CD4-positive, alpha-beta T cell treated with Interleukin-12 subunit alpha and Interleukin-12 subunit beta, for 1 hour (primary cell): Measurements from ENCODE around the gene HUNK.
"Not testable (repeated sequence)": the region's sequence is repeated elsewhere in the genome, so short reads cannot be mapped to it uniquely, and the experiment has no call there.

Source experiments
- DNase-seq: peaks from one replicate; pipeline ENCODE4 v3.0.0-alpha.2; 2020

HUNK gene

DNA sequence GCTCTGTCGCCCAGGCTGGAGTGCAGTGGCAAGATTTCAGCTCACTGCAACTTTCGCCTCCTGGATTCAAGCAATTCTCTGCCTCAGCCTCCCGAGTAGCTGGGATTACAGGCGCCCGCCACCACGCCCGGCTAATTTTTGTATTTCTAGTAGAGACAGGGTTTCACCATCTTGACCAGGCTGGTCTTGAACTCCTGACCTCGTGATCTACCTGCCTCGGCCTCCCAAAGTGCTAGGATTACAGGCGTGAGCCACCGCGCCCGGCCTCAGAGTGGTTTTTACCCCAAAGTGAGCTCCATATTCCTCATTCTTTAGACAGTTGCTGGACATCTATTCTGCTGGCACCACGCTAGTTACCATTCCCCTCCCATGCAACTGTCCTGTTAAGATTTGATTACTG is 1.4 kb upstream of the HUNK start:
- not testable (repeated sequence) for DNase-seq

DNA sequence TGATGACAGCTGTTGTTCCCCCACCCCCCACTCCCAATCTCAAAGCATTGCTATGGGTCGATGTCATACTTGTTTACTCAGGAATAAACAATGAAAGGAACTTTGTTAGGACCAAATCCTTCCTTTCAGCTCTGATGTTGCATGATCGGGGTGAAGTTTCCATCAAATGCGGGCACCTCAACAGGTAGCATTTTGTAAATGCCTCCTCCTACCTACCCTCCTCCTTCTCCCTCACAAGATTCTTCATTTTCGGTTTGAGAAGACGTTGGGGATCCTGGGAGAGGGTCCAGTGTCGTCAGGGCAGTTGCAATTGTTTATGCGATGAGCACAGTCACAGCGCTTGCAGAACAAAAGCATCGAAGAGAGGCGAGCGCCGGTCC is 758 bp upstream of the HUNK start:
- no peak for DNase-seq

DNA sequence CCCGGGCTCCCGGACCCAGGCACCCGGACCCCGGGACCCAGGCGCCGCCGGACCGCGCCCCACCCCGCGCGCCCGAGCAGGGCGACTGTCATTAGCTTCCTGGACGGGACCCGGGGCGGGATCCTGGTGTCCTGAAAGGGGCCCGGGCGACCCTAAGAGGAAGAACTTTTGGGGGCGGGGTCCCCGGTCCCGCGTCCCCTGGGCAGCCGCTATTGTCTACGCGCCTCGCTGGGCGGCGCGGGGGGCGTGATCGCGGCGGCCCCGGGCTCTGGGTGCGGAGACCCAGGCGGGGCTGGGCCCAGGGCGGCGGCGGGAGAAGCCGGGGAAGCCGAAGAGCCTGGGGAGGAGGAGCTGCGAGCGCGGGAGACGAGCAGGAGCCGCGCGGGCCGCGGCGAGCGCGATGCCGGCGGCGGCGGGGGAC is 465 bp downstream of the HUNK start:
- no peak for DNase-seq

DNA sequence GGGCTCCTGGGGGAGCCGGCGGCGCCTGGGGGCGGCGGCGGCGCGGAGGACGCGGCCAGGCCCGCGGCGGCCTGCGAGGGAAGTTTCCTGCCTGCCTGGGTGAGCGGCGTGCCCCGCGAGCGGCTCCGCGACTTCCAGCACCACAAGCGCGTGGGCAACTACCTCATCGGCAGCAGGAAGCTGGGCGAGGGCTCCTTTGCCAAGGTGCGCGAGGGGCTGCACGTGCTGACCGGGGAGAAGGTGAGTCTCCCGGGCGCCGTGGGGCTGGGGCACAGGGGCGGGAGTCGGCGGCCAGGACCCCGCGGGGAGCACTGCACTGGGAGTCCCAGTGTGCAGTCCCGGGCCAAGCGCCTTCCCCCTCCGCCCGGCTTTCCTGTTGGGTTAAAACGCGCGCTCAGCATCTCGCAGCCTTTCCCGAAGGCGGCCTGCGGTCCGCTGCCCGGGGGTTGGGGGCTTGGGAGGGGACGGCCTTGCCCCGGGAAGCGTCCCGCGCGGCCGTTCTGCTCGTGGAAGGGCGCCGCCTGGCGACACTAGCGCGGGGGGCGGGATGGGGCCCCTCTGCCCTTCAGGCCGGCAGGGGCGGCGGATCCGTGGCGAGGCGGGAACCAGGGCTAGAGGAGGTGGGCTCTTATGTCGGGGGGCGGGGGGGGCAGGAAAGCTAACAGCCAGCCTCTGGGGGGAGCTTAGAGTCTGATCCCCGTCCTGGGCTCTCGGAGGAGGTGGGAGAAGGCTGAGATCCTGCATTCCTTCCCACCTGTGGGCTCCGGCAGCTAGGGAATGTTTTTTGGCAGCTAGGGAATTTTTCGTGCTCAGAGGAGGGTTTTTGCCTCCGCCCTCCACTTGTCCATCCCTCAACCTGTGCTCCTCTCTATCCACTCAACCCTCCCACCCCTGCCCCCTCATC is 1.1 kb downstream of the HUNK start:
- DNase-seq, result peak; percentile 34

DNA sequence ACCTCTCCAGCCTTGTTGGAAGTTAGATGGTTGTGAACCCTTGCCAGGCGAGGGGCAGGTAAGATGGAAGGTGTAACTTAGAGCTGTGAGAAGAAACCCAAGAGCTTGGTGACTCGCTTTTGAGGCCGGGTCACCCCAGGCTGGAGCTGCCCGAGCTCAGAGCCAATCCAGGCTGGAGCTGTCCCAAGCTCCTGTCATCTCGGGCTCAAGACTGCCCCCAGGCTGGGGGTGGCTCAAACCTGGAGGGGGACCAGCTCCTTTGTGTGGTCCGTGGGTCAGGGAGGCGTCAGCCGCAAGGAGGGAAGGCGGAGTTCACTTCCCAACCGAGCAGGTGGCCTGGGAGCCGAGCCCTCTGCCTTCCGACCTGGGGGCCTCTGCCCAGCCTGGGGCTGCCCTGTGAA is 2.0 kb downstream of the HUNK start:
- DNase-seq, result no peak

DNA sequence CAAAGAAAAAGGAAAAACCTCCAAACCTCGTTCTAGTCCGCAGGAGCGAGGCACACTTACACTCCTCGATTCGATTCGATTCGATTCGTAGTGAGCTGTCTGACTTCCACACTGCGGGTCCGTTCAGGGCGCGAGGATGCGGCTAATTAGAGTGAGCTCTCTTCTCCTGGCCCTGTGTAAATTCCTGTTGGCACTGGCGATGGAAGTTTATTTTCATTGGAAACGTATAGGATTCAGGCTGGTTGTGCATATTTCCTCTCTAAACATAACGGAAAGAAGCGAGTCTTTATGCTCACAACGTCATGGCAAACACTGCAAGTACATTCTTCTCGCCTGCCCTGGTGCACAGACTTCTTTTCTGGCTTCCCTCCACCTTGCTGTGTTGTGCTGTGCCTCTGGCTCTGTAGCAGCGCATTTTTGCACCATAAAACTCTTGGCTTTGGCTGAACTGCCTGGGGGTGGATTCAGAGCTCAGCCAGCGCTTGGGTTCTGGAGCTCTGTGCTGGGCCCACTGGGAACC is 2.7 kb downstream of the HUNK start:
- no peak for DNase-seq

DNA sequence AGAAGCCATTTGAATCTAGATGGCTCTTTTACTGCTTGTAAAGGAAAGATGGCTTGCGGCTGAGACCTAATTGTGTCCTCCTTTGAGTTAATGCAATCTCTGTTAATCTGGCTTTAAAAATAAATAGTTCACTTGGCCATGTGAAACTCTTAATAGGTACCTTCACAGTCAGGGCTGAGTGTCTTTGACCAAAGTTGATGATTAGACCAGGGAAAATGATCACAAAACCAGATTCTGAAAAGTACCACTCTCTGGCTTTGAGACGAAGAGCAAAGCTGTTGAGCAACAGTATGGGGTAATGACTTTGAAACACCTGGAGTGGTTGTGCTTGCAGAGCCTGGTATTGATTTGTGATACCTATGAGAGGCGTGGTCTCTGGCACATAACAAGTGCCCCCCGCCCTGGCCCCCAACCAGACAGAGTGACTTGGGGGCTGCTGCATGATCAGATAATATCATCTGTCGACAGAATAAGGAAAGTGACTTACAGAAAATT is 4.7 kb downstream of the HUNK start:
- DNase-seq, result no peak

DNA sequence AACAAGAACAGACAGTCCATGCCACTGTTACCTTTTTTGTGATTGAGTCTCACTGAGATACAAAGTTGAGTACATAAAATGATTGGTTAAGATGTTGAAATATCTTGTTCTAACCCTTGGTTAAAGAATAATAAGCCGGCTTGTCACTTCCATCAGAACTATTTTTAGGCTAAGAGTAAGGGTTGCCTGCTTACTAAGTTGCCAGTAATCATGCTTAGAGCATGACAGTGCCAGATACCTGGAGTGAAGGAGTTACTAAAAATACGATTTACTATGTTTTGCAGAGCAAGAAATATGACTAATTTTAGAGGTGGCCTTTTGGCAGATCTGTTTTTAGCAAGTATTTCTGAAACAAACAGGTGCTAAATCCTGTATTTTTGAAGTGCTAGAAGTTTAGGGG is 6.0 kb downstream of the HUNK start:
- no peak for DNase-seq

DNA sequence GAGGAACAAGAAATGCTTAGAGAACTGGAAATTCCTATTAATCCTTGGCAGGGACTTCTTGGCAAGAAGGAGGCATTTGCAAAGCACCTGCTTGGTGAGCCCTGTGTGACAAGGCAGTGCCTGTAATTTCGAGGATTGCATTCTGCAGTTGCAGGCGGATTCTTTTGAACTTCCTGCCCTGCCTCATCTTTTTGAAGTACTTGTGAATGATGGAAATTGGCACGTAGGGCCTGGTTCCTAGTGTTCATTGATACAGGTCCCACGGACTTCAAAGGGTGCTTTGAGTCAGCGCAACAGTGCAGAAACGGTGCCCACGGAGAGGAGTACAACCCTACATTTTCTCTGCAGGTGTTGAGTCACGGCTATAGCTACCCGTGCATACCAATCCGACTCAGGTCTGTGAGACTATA is 6.4 kb downstream of the HUNK start:
- no peak for DNase-seq

DNA sequence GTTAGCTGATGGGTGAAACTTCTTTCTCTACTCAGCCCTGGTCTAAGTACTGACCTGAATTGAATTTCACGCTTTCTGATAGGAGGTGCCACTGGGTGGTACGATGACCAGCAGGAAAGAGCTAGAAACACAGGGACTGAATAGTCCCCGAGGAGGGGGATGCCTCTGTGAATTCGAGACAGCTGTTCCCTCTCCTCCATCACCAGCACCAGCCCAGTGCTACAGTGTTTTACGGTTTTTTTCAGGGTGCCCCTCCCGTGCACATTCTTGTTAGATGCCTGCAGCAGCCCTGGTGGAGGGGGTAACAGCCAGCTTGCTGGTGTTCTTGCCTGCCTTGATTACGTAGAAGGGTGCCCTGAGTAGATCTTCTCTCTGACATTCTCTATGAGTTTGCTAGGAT is 7.1 kb downstream of the HUNK start:
- no peak for DNase-seq

DNA sequence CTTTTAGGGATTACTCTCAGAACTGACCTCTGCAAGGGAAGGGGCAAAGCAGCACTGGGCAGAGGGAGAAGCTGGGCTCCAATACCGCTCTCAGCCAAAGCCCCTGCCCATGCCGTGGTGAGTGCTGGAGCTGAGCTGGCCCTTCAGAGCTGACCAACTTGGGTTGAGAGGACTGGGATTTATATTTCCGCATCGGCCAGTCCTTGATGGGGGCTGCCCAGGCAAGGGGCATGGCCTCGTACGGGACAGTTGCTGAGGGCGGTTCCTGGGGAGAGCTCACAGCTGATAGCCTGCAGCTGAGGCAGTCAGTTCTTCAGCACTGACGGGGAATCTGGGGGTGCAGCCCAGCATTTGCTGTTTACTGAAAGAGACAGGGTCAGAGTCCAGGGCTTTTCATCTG is 8.0 kb downstream of the HUNK start:
- DNase-seq, result no peak

DNA sequence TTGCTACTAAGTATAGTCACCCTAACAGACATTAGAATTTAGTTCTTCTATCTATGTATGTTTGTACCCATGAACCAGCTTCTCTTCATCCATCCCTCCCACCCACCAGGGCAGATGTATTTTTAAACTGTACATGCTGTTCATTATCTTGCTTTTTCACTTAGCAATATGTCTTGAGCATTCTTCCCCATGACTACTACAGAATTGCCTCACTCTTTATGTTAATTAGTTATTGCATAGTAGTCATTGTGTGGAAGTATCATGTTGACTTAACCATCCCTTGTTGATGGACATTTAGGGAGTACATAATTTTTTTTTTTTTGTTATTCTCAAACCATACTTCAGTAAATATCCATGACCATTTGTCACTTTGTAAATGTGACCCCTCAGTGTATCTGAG is 9.9 kb downstream of the HUNK start:
- DNase-seq, result no peak

DNA sequence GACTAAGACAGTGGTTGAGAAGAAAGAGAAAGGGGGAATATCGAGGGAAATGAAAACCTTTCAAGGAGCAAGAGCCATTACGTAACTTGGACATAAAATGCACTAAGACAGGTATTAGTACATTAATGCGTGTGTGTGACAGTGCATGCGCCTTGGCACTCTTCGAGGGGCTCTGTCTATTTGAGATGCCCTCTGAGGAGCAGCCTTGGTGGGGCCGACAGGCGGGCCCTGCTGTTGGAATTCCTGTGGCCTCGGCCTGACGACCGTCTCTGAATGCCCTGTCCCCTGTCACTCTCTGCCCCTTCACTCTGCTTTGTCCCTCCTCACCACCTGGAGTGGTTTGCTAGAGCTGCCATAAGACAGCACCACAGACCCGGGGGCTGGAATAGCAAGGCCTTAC is 12.3 kb downstream of the HUNK start:
- DNase-seq, result no peak

DNA sequence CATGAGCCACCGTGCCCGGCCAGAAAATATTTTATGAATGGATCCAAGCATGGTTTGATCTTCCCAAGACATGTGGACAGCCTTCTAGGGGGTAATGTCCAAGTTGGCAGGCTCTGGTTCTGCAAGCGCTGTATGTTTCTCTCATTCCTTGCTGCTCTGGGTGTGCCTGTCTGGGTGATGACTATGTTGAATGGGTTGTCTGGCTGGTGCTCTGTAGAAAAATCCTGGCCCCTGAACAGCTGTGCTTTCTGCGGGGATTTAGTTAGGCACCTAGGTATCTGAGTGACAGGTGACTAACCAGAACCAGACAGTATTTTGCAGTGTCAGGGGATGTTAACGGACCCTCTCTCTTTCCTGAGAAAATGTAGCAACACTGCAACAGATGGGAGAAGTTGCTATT is 14.1 kb downstream of the HUNK start:
- DNase-seq, result no peak

DNA sequence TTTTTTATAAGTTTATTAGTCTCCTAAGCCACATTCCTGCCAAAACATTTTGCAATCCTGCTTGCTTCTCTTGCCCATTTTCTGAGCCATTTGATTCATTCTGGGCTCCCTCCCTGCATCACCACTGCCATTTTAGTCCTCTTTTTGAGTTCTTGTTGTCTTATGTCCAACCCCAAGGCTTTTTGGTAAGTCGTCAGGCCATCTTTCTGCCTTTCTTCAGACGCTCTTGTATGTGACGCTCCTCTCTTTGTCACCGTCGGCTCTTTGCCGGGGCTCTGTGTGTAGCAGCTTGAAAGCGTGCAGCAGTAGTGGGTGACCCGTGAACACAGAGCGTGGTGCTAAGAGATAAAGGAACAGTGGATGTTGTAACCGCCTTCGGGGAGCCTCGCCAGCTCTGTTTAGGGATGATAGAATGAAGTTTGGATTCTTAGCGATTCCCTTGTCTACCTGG is 14.6 kb downstream of the HUNK start:
- no peak for DNase-seq

DNA sequence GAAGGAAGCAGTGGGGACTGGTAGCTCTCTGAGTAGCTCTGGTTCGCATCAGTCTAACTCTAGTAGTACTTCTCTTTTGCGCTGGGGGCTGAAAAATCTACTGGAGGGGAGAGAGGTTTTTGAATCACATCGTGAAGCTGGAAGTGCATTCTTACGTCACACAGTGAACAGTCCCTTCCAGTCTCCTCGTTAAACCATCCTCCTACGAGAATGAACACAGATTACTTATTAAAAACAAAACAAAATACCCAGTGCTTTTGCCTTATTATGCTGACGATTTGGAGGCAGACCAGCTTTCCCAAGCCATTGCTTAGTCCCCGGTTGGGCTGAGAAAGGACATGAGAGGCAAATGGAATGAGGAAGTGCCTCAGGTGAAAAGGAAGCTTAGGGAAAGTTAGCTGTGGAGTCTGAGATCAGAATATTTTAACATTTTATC is 16.1 kb downstream of the HUNK start:
- no peak for DNase-seq

DNA sequence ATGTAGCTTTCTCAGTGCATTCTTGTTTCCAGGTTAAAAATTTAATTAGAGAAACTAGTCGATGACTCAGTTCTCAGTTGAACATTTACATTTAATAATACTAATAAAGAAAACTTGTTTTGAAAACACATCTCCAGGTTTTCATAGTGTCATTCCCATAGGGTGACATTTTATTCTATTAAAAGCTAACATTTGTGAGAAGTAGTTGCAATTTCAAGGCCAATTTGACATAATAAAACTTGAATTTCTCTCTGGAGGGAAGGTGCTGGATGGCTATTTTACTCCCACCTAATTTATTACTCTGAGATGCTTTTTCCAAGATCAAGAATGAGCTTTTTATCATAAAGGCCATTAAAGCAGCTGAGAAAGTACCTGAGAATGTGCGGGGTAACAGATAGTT is 16.6 kb downstream of the HUNK start:
- no peak for DNase-seq

DNA sequence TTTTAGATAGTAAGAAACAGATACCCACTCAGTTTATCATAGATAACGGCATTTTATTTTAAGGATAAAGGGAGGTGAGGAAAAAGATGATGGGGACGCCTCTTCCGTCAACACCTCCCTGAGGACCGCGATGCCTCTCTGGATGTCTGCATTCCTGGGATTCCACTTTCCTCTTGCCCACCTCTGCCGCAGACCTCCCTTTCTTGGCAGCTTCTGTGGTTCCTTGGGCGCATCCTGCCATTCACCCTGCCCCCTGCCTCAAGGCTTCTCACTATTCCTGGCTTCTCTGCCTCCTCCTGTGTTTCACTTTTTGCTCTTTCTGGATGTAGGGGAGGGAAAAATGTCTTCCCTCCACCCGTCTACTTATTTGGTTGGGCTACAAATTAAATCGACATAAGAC is 19.9 kb downstream of the HUNK start:
- DNase-seq, result no peak

DNA sequence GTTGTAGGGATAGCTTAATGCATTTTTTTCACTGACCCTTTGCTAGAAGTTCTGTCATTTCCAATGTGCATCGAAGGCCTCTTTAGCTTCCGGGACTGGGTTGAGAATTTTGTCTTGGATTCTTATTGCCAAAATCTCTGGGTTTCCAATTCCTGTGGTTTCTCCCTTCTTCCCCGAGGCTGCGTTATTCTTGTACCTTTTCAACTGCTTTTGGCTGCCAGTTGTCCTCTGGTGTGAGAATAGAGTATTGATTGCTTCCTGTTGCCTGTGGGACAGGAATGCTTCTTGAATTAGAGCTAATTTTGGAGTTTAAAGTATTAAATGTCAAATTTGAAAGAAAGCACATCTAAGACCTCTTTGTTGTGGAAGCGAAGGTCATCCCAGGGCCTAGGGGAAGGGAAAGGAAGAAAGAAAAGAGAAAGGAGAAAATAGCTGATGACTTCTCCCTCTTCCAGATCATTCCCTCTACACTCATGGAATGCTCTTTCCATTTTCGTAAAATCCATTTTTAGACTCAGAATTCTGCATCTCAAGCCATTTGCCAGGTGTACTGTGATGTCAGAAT is 21.1 kb downstream of the HUNK start:
- DNase-seq, result no peak

DNA sequence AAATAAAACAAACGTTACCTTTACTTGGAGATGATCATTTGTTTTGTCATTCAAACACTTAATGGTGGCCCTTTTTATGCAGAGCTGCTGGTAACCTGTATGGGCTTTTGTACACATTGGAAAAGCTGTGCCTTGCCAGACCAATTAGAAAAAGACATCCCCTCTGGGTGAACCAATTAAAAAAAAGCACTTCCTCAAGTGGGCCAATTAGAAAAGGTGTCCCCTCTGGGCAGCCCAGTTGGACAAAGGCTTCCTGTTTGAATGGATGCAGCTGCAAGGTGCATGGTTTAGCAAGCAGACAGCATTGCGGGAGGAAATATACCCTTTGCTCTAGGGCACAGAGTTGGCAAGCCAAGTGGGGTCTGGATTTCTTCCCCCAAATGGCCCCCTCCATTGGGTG is 21.6 kb downstream of the HUNK start:
- no peak for DNase-seq

DNA sequence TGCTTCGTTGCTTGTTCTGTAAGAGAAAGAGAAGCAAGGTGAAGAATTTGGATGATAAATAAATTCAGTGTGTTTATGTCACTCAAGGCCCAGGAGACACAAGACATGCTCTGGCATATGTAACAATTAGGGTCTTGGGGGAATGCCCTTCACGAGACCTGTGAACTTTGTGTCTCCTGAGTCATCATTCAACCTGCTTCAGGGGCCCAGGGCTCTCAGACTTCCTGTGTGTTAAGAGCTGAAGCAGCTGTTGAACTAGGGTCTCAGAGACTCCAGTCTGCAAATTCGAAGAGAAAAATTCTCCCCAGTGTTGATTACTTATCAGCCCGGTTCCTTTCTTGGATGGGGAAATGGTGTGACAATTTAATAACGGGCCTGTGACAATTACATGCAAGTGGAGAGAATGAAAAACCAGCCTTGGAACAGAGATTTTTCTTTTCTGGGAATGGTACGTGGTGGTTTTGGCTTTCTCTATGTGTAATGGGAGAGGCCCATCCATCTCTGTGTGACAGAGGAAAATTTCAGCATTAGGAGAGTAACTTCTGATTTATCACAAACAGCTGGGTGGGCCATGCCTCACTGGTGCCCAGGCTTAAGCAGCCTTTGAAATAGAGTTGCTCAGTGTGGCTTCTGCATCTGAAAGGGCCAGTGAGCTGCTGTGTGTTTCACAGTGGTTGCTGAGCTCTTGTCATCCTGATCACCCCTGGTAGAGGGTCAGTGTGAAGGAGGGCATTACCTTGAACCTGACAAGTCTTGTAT is 22.4 kb downstream of the HUNK start:
- DNase-seq, result no peak

DNA sequence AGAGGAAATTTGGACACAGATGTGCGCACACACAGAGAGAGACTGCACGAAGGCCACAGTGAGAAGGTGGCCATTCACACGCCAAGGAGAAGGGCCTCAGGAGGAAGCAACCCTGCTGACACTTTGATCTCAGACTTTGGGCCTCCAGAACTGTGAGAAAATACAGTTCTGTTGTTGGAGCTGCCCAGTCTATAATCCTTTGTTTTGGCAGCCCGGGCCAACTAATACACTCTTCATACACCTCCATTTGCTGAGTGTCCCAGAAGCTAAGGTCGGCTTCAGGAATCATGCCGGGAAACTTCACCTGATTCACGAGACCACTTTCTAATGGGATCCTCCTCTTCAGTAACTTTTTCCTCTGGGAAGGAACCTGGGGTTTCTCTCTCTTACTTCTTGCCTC is 23.2 kb downstream of the HUNK start:
- no peak for DNase-seq

DNA sequence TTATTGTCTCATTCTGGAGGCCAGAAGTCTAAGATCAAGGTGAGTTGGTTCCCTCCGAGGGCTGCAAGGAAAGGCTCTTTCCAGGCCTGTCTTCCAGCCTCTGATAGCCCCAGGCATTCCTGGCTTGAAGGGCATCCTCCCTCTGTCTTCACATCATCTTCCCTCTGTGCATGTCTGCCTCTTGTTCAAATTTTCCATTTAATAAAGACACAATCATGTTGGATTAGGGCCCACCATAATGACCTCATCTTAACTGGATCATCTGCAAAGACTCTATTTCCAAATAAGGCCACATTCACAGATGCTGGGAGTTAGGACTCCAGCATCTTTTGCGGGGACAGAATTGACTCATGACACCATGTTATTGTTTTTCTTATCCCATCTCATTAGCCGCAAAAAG is 24.5 kb downstream of the HUNK start:
- DNase-seq, result no peak
